Esophagus muscularis mucosa (tissue), 3 donors: ENCODE data around the gene CYB5R3.

Experiments
- CTCF ChIP-seq, 3 experiments: fragments of 200-600 bp in 2 of 3; fragments of 450-650 bp in 1 of 3; sonication (generic) in 2 of 3; IDR thresholded peaks; one replicate each; pipeline ENCODE4 v1.5.1; 2017 to 2019; ENCODE audit warnings: antibody characterized with exemption in 3 of 3, mild to moderate bottlenecking in 2 of 3, moderate library complexity in 1 of 3
- POLR2A ChIP-seq: fragments of 450-650 bp; IDR thresholded peaks from one replicate; pipeline ENCODE4 v1.6.1; 2017; ENCODE audit warnings: antibody characterized with exemption, moderate library complexity, mild to moderate bottlenecking, low read depth
- POLR2AphosphoS5 ChIP-seq, 2 donors: sonication (generic); formaldehyde crosslinking; IDR thresholded peaks; one replicate each; pipeline ENCODE4 v1.6.1; 2017; ENCODE audit warnings: antibody characterized with exemption in 2 of 2

GRCh38 chr22:42577623-42578240 lies 71.5 kb downstream of the CYB5R3 start:
- no peak for TF ChIP-seq CTCF (IDR thresholded peaks at IDR 0.05)
- TF ChIP-seq POLR2AphosphoS5 (IDR thresholded peaks at IDR 0.05): no peak
- TF ChIP-seq POLR2A: no peak
